ENCODE results near the gene LCTL.

DNA sequence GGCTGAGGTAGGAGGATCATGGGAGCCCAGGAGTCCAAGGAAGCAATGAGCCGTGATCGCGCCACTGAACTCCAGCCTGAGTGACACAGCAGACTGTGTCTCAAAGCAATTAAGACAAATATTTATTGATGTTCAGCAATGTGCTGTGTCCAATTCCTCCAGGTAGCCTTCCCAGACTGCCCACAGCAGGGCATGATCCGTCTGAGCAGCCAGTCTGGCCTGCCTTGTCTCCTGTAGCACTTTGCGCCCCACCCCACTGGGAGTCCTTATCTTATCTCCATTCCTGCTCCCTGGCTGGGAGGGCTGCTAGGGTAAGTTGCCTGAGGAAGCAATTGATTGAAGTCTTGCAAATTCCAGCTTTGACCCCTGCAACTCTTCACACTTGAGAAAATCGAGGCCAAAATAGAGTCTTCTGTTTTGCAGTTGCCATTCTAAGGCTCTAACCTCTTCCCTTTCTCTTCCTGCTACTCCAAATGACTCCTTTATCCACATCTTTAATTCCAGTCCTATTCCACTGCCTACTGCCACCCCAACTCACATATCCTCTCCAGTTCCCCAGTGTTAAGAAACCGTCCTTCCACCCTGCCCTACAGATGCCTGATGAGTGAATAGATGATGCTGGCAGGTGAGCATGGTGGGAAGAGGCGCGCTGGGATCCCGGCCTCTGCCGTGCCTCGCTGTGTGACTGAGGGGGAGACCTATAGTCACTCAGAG is 26.9 kb upstream of the LCTL start:
- no peak for TF ChIP-seq CTCF (IDR thresholded peaks at IDR 0.05; ENCODE audit: low read depth, low read length)
- no peak for TF ChIP-seq EZH2phosphoT487 (IDR thresholded peaks at IDR 0.05; ENCODE audit: low read depth)
